HCT116 (cell line): ENCODE results near the gene CA7. TPM values are rescaled to one million over a fixed set of nuclear protein-coding genes. Genes with fewer than 3 reads are reported as not detected.
"Not testable (repeated sequence)": the region's sequence is repeated elsewhere in the genome, so short reads cannot be mapped to it uniquely, and the experiment has no call there.

Experiments
- ATAC-seq: fragments of 200-7000 bp; cut with Tn5 transposase; 2 replicates; pipeline ENCODE4 v1.9.1; 2020; ENCODE audit warnings: mild to moderate bottlenecking, moderate library complexity
- BruUV-seq: library from RNA; stranded (reverse); fragments of 400-500 nt; replicated peaks from 2 replicates; lab custom pipeline; 2021; lab: Mats Ljungman, UMichigan
- CTCF ChIA-PET: fragments of 300-600 bp; sonication (Branson Sonifier 250); formaldehyde crosslinking; loops from one replicate; lab custom pipeline; 2021; ENCODE audit warnings: antibody characterized with exemption; lab: Charles Lee
- POLR2A ChIA-PET: fragments of 300-600, 350-600 bp; sonication (Branson Sonifier 250); formaldehyde crosslinking; loops from one replicate; lab custom pipeline; 2021; ENCODE audit warnings: antibody characterized with exemption; lab: Charles Lee
- RAD21 ChIA-PET, 2 experiments: fragments of 300-600 bp; sonication (Branson Sonifier 250); formaldehyde crosslinking; loops; one replicate each; lab custom pipeline; 2023; ENCODE audit warnings: low total read pairs in 2 of 2; ENCODE audit not compliant: uncharacterized antibody in 2 of 2, unreplicated experiment in 2 of 2, low non-redundant PET in 1 of 2; lab: Charles Lee
- DNase-seq: peaks from one replicate; pipeline ENCODE4 v3.0.0-alpha.2; 2010; ENCODE audit warnings: low read depth, low spot score
- H2AFZ ChIP-seq: fragments of 200-600 bp; shearing (Covaris generic), sonication (generic); 2 replicates; pipeline ENCODE4 v1.6.1; 2017; ENCODE audit warnings: low read depth, mixed run types, mixed read lengths, antibody characterized with exemption, low read length; ENCODE audit not compliant: poor library complexity, severe bottlenecking
- H3K27ac ChIP-seq: 2 replicates; pipeline ENCODE4 v1.5.1; 2012; ENCODE audit warnings: low read depth, low read length
- H3K27me3 ChIP-seq: fragments of 200-600 bp; sonication (generic); 2 replicates; pipeline ENCODE4 v1.6.1; 2016; ENCODE audit warnings: mixed run types, low read length, mixed read lengths; ENCODE audit not compliant: insufficient read depth
- H3K36me3 ChIP-seq, 2 experiments: fragments of 200-500 bp in 1 of 2; fragments of 200-600 bp in 1 of 2; sonication (Bioruptor generic) in 1 of 2; sonication (generic) in 1 of 2; 2 replicates each; pipeline versions ENCODE4 v1.5.1 to v1.6.1; 2014 to 2016; ENCODE audit warnings: low read length in 2 of 2, inconsistent platforms in 1 of 2, mixed read lengths in 1 of 2, mixed run types in 1 of 2; ENCODE audit not compliant: insufficient read depth in 2 of 2, control insufficient read depth in 1 of 2
- H3K4me1 ChIP-seq, 2 experiments: fragments of 200-600 bp in 1 of 2; sonication (generic) in 1 of 2; 2 replicates each; pipeline versions ENCODE4 v1.5.1 to v1.6.1; 2012 to 2017; ENCODE audit warnings: low read length in 2 of 2, inconsistent platforms in 1 of 2, mild to moderate bottlenecking in 1 of 2, mixed read lengths in 1 of 2, mixed run types in 1 of 2, moderate library complexity in 1 of 2; ENCODE audit not compliant: insufficient read depth in 2 of 2, control insufficient read depth in 1 of 2
- H3K4me2 ChIP-seq: fragments of 200-600 bp; sonication (generic); 2 replicates; pipeline ENCODE4 v1.6.1; 2017; ENCODE audit warnings: mixed run types, low read length, mixed read lengths
- H3K4me3 ChIP-seq, 2 experiments: fragments of 200-600 bp in 1 of 2; sonication (generic) in 1 of 2; replicated peaks in 1 of 2; 2 replicates each; pipeline ENCODE4 v1.5.1; 2011 to 2016; ENCODE audit warnings: low read length in 2 of 2, control low read depth in 1 of 2, low read depth in 1 of 2, mild to moderate bottlenecking in 1 of 2, mixed read lengths in 1 of 2, mixed run types in 1 of 2
- H3K79me2 ChIP-seq: fragments of 200-600 bp; sonication (generic); 2 replicates; pipeline ENCODE4 v1.6.1; 2017; ENCODE audit warnings: mild to moderate bottlenecking, mixed run types, low read length, moderate library complexity, mixed read lengths; ENCODE audit not compliant: insufficient read depth
- H3K9ac ChIP-seq: fragments of 200-600 bp; sonication (generic); 2 replicates; pipeline ENCODE4 v1.6.1; 2016; ENCODE audit warnings: low read length, mixed read lengths
- H3K9me2 ChIP-seq: fragments of 200-600 bp; sonication (generic), shearing (Covaris generic); 2 replicates; pipeline ENCODE4 v1.6.1; 2017; ENCODE audit warnings: mixed run types, mild to moderate bottlenecking, moderate library complexity; ENCODE audit not compliant: insufficient read depth
- H3K9me3 ChIP-seq, 2 experiments: fragments of 200-500 bp in 1 of 2; fragments of 200-600 bp in 1 of 2; sonication (Bioruptor generic) in 1 of 2; sonication (generic) in 1 of 2; 2 replicates each; pipeline ENCODE4 v1.6.1; 2014 to 2017; ENCODE audit warnings: low read length in 2 of 2, mixed read lengths in 2 of 2, inconsistent platforms in 1 of 2, low read depth in 1 of 2, mild to moderate bottlenecking in 1 of 2, mixed run types in 1 of 2, moderate library complexity in 1 of 2; ENCODE audit not compliant: control insufficient read depth in 1 of 2, insufficient read depth in 1 of 2
- H4K20me1 ChIP-seq: fragments of 200-600 bp; sonication (generic), shearing (Covaris generic); 2 replicates; pipeline ENCODE4 v1.6.1; 2017; ENCODE audit warnings: mixed run types, mild to moderate bottlenecking, moderate library complexity; ENCODE audit not compliant: insufficient read depth
- ELF1 ChIP-seq: IDR thresholded peaks from 2 replicates; pipeline ENCODE4 v1.6.1; 2012; ENCODE audit warnings: low read depth, borderline replicate concordance
- EZH2 ChIP-seq: fragments of 200-600 bp; sonication (generic); IDR thresholded peaks from 2 replicates; pipeline ENCODE4 v1.6.1; 2017; ENCODE audit warnings: antibody characterized with exemption, mixed run types
- MAX ChIP-seq: IDR thresholded peaks from 2 replicates; pipeline ENCODE4 v1.6.1; 2012
- ZBTB33 ChIP-seq: IDR thresholded peaks from 2 replicates; pipeline ENCODE4 v1.6.1; 2011; ENCODE audit warnings: mild to moderate bottlenecking, low read length, moderate library complexity; ENCODE audit not compliant: insufficient replicate concordance; ENCODE audit errors: extremely low read depth
- intact Hi-C: fragments of 100-400 bp; cut with micrococcal nuclease; formaldehyde crosslinking; loops from 2 replicates; pipeline ENCODE4 v1.10.0; 2022
- total RNA-seq: library from RNA; stranded (reverse); gene quantifications from one replicate; pipeline ENCODE4 v1.2.1, GENCODE V29; 2021; ENCODE audit not compliant: unreplicated experiment

The CA7 gene
- total RNA-seq, 1 experiment from 2014 or later: not detected

- TF ChIP-seq ZBTB33: no peak
- TF ChIP-seq EZH2: no peak
- TF ChIP-seq ELF1: no peak
- no peak for TF ChIP-seq MAX
Observed at GRCh38 chr16:66869424-66869823, 25.2 kb downstream of the CA7 start (continued).

- H4K20me1 ChIP-seq, H3K9me2 ChIP-seq, DNase-seq, H3K4me2 ChIP-seq, H3K27ac ChIP-seq, H3K9me3 ChIP-seq, RAD21 ChIA-PET, ATAC-seq, POLR2A ChIA-PET, H3K36me3 ChIP-seq, BruUV-seq, H3K27me3 ChIP-seq, H3K79me2 ChIP-seq, H3K9ac ChIP-seq, H3K4me3 ChIP-seq, H2AFZ ChIP-seq: not testable (repeated sequence)
- CTCF ChIA-PET: interaction anchor here (1.4 to 5.2 kb wide), 3 partner anchors 41 to 465 kb away, joined by 4 to 32 read pairs (median 4); partner anchors contain the start of gene NAE1
- peaks cover 12 to 27% of the 10 kb centered on the region in 2 experiments for H3K4me1 ChIP-seq
- intact Hi-C loops: loop anchor here (5.0 kb wide), 1 partner anchor 309 kb away; no protein-coding TSS in a partner anchor
Observed at GRCh38 chr16:66871363-66871762, 27.1 kb downstream of the CA7 start.
